Pancreas (tissue), 10 donors: Measurements from ENCODE around the gene CNGA2. TPM values are rescaled to one million over a fixed set of nuclear protein-coding genes. Genes with fewer than 3 reads are reported as not detected.

ENCODE experiments used
- ATAC-seq, 4 donors: fragments of 200-7000 bp; cut with Tn5 transposase; one replicate each; pipeline versions ENCODE4 v1.8.0 to v1.9.1; 2020; ENCODE audit warnings: mild to moderate bottlenecking in 4 of 4, moderate library complexity in 4 of 4
- DNase-seq, 6 donors: peaks; one replicate each; pipeline ENCODE4 v3.0.0-alpha.2; 2020
- FAIRE-seq: peaks from 2 replicates; lab custom pipeline; 2012; peaks lifted over from hg19 to GRCh38; lab: Jason Lieb, UNC
- H3K27ac ChIP-seq, 4 donors: fragments of 200-600 bp; sonication (generic); 1 replicate in 3 of 4; 2 replicates in 1 of 4; pipeline versions ENCODE4 v1.5.0 to v1.8.0; 2020
- H3K27me3 ChIP-seq, 4 donors: fragments of 200-600 bp; one replicate each; pipeline ENCODE4 v1.8.0; 2021
- H3K36me3 ChIP-seq, 3 donors: fragments of 200-600 bp; sonication (generic) in 1 of 3; one replicate each; pipeline versions ENCODE4 v1.5.0 to v1.8.0; 2020 to 2021
- H3K4me1 ChIP-seq, 3 donors: fragments of 200-600 bp; one replicate each; pipeline ENCODE4 v1.8.0; 2021
- H3K4me3 ChIP-seq, 4 donors: fragments of 200-600 bp; sonication (generic) in 2 of 4; one replicate each; pipeline versions ENCODE4 v1.5.0 to v1.8.0; 2020 to 2021
- H3K9me3 ChIP-seq, 4 donors: fragments of 200-600 bp; one replicate each; pipeline ENCODE4 v1.8.0; 2021
- WGBS, 2 donors: extraction: QIAGEN DNeasy Blood & Tissue Kit; methylation state at CpG; one replicate each; pipeline ENCODE4 v1.1.7; 2013; 5-methylcytosine and 5-hydroxymethylcytosine counted together
- intact Hi-C, 3 donors: fragments of 100-400 bp; cut with DNase I; formaldehyde crosslinking; loops; one replicate each; pipeline versions ENCODE4 v1.11.1 to v1.14.2; 2022
- polyA plus RNA-seq, 2 donors: library from polyadenylated mRNA; stranded (reverse); fragments of 200-250 nt; gene quantifications; one replicate each; pipeline ENCODE4 v1.2.3, GENCODE V29; 2013
- total RNA-seq, 6 donors: library from RNA; stranded (reverse); fragmentation: NEBNext Ultra II Directional in 4 of 6; extraction: Animal tissue kit (Norgen Biotek cat#: 25700) in 4 of 6; gene quantifications; one replicate each; pipeline versions ENCODE4 v1.2.1 to v1.2.4, GENCODE V29; 2021 to 2023
- TF ChIP-seq, protein P1 (sequence below), 4 donors: fragments of 200-600 bp; sonication (generic) in 3 of 4; IDR thresholded peaks; one replicate each; pipeline versions ENCODE4 v1.5.0 to v1.8.0; 2021; ENCODE audit warnings: antibody characterized with exemption in 4 of 4
- donor health status: healthy with polysubstance abuse.
- donor health status: DM: no; HTN: no; CAD: no; lungs with moderate emphysema.
- donor health status: DM: no; HTN: no; CAD: no.
- donor health status: control.
- donor health status: control.
- donor health status: Bipolar disorder and iron deficiency.
- donor health status: DM: yes; HTN: yes; CAD: no.
- donor health status: DM: no; HTN: no; CAD: no.
- donor health status: DM: no; HTN: no; CAD: no.
- donor health status: DM: yes; HTN: yes; CAD: no.

The CNGA2 gene
- not detected for total RNA-seq
- not detected for polyA plus RNA-seq

DNA sequence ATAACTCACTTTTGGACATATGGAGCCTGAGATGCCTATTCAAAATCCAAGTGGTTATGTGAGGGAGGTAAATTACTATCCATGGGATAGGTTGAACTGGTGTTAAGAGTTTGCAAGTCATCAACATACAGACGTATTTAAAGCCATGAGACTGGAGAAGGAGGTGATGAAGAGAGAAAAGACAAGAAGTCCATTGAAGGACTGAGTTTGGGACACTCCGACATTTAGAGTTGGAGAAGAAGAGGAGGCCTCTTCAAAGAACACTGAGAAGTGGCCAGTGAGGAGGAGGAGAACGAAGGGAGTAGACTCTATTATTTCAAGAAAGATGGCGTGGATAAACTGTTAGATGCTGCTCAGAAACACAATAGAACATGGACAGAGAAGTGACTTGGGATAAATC, at the start of gene CNGA2:
CNGA2 (plus strand) TSS at position 301 of the 400 bp plus-strand sequence. CDS start 3,738 bp downstream, outside the sequence.
- Histone ChIP-seq H3K9me3 (no peaks in the 10 kb centered on the region), H3K4me1 (no peaks in the 10 kb centered on the region), H3K27me3 (peaks cover 0 to 9% (median 2%) of the 10 kb centered on the region in 4 donors), H3K27ac (no peak within 1 kb of the TSS), H3K36me3 (no peaks in the 10 kb centered on the region), H3K4me3 (no peak within 1 kb of the TSS)
- DNase-seq, result no peak
- ATAC-seq, result no peak
- 51 to 55% methylated on average over 4 of the region's 4 CpGs for WGBS, 2 donors
- FAIRE-seq, result no peak
- intact Hi-C loops, result no loop called here
- TF ChIP-seq, protein P1, sequence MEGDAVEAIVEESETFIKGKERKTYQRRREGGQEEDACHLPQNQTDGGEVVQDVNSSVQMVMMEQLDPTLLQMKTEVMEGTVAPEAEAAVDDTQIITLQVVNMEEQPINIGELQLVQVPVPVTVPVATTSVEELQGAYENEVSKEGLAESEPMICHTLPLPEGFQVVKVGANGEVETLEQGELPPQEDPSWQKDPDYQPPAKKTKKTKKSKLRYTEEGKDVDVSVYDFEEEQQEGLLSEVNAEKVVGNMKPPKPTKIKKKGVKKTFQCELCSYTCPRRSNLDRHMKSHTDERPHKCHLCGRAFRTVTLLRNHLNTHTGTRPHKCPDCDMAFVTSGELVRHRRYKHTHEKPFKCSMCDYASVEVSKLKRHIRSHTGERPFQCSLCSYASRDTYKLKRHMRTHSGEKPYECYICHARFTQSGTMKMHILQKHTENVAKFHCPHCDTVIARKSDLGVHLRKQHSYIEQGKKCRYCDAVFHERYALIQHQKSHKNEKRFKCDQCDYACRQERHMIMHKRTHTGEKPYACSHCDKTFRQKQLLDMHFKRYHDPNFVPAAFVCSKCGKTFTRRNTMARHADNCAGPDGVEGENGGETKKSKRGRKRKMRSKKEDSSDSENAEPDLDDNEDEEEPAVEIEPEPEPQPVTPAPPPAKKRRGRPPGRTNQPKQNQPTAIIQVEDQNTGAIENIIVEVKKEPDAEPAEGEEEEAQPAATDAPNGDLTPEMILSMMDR (IDR thresholded peaks at IDR 0.05), result no peak

DNA sequence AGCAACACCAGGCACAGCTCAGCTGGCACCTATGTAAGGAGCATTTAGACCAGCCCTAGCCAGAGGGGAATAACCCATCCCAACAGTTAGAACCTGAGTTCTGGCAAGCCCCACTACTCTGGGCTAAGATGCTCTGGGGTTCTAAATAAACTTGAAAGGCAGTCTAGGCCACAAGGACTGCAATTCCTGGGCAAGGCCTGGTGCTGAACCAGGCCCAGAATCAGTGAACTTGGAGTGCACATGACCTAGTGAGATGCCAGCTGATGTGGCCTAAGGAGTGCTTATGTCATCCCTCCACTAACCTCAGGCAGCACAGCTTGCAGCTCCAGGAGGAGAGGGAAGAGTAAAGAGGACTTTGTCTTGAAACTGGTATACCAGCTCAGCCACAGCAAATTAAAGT, 46.9 kb upstream of the CNGA2 start:
- Histone ChIP-seq H3K4me3 (no peak overlapping the region), H3K4me1 (no peaks in the 10 kb centered on the region), H3K27ac (no peak overlapping the region), H3K9me3 (no peaks in the 10 kb centered on the region), H3K27me3 (peaks cover 0 to 10% (median 3%) of the 10 kb centered on the region in 4 donors), H3K36me3 (no peaks in the 10 kb centered on the region)
- intact Hi-C loops, result no loop called here
- ATAC-seq (no peak), DNase-seq (no peak), FAIRE-seq (no peak)
- TF ChIP-seq, protein P1 (IDR thresholded peaks at IDR 0.05), result no peak

DNA sequence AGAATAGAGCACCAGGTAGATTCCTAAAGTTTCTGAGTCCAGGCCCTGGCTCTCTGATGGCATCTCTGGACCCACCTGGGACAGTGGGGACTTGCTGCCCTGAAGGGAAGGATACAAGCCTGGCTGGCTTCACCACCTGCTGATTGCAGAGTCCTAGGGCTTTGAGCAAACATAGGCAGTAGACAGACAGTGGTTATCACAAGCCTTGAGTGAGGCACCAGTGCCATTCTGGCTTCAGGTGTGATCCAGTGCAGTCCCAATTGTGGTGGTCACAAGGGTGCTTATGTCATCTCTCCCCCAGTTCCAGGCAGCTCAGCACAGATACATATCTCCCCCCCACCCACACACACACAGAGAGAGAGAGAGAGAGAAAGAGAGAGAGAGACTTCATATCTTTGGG, 45.9 kb upstream of the CNGA2 start:
- TF ChIP-seq, protein P1 (IDR thresholded peaks at IDR 0.05), result no peak
- DNase-seq (no peak), FAIRE-seq (no peak), ATAC-seq (no peak)
- intact Hi-C loops, result no loop called here
- no peaks in the 10 kb centered on the region for H3K36me3 ChIP-seq
- no peak overlapping the region for H3K4me3 ChIP-seq
- H3K27ac ChIP-seq, result no peak overlapping the region
- no peaks in the 10 kb centered on the region for H3K4me1 ChIP-seq
- H3K27me3 ChIP-seq, result peaks cover 0 to 3% (median 0%) of the 10 kb centered on the region in 4 donors
- H3K9me3 ChIP-seq, result no peaks in the 10 kb centered on the region

DNA sequence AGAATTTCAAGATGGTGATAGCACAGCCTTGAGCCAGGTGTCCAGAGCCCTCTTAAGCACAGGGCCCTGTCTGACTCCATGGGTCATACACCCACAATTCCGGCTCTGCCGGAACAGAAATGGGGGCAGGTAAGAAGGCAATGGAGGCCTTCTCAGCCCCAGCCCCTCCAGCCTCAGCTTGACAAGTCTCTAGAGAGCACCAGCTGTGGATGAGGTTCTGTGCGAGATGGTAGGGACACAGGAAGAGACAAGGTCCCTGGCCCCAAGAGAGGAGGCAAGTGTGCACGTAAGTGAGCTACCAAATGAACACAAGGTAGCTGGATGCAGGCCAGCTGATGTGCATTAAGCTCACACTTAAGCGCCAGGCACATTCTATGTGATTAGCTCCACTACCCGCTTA, 41.7 kb upstream of the CNGA2 start:
- ATAC-seq (no peak), FAIRE-seq (no peak), DNase-seq (no peak)
- no peaks in the 10 kb centered on the region for H3K4me1 ChIP-seq
- TF ChIP-seq, protein P1 (IDR thresholded peaks at IDR 0.05), result no peak
- no peaks in the 10 kb centered on the region for H3K9me3 ChIP-seq
- intact Hi-C loops, result no loop called here
- 73 to 79% methylated on average over 6 of the region's 6 CpGs for whole genome bisulfite sequencing, 2 donors
- no peak overlapping the region for H3K4me3 ChIP-seq
- no peaks in the 10 kb centered on the region for H3K36me3 ChIP-seq
- H3K27me3 ChIP-seq, result no peaks in the 10 kb centered on the region
- H3K27ac ChIP-seq, result no peak overlapping the region

DNA sequence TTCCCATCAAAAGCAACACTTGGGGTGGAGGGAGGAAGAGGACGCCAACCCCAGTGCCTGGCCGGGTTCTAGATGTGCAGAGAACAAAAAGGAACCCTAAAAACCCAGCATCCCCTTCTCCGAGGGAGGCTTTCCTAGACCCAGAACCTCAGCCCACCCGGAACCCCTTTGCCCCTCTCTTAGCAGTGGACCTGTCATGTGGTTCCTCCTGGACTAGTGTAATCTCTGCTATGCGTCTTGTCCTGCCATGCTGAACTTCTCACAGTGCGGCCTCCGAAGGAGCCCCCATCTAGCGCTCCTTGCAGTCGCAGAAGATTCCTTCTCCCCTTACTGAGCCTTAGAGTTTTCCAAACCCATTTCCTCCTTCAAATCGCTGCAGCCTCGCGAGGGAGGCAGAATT, 40.4 kb upstream of the CNGA2 start:
- H3K4me3 ChIP-seq, result no peak overlapping the region
- no peaks in the 10 kb centered on the region for H3K36me3 ChIP-seq
- 55 to 59% methylated on average over 12 of the region's 12 CpGs for WGBS, 2 donors
- intact Hi-C loops, result no loop called here
- H3K9me3 ChIP-seq, result no peaks in the 10 kb centered on the region
- H3K27me3 ChIP-seq, result no peaks in the 10 kb centered on the region
- ATAC-seq (no peak), DNase-seq (no peak), FAIRE-seq (no peak)
- TF ChIP-seq, protein P1 (IDR thresholded peaks at IDR 0.05), result no peak
- H3K27ac ChIP-seq, result no peak overlapping the region
- no peaks in the 10 kb centered on the region for H3K4me1 ChIP-seq
